Peyer's patch (tissue), 4 donors: ENCODE measurements around the gene ABCC4. TPM values are rescaled to one million over a fixed set of nuclear protein-coding genes. Genes with fewer than 3 reads are reported as not detected.

Experiments used
- DNase-seq, 3 donors: peaks; one replicate each; pipeline ENCODE4 v3.0.0-alpha.2; 2017 to 2019
- H3K27ac ChIP-seq, 4 donors: fragments of 200-600 bp; sonication (generic); one replicate each; pipeline ENCODE4 v1.5.1; 2016 to 2019
- H3K27me3 ChIP-seq, 2 donors: fragments of 200-600 bp; sonication (generic); one replicate each; pipeline ENCODE4 v1.5.1; 2019
- H3K36me3 ChIP-seq, 3 donors: fragments of 200-600 bp; sonication (generic); one replicate each; pipeline ENCODE4 v1.5.1; 2016 to 2019
- H3K4me1 ChIP-seq, 4 donors: fragments of 200-600 bp; sonication (generic); one replicate each; pipeline ENCODE4 v1.5.1; 2016 to 2019
- H3K4me3 ChIP-seq, 4 donors: fragments of 200-600 bp; sonication (generic); 1 replicate in 3 of 4; 2 replicates in 1 of 4; pipeline ENCODE4 v1.5.1; 2016 to 2019; ENCODE audit warnings: mild to moderate bottlenecking in 1 of 4
- H3K9me3 ChIP-seq, 4 donors: fragments of 200-600 bp; sonication (generic); one replicate each; pipeline ENCODE4 v1.5.1; 2016 to 2019; ENCODE audit warnings: mild to moderate bottlenecking in 1 of 4
- POLR2A ChIP-seq, 2 donors: fragments of 450-650 bp; IDR thresholded peaks; one replicate each; pipeline ENCODE4 v1.5.1; 2017; ENCODE audit warnings: antibody characterized with exemption in 2 of 2, mild to moderate bottlenecking in 2 of 2, moderate library complexity in 2 of 2
- total RNA-seq, 4 donors: library from RNA; depleted of rRNA; stranded (reverse); fragments of >200 nt; gene quantifications; one replicate each; pipeline ENCODE4 v1.1.0, GENCODE V29; 2016
- TF ChIP-seq, protein P1 (sequence below), 6 experiments: fragments of 450-650 bp in 4 of 6; fragments of 200-600 bp in 2 of 6; sonication (generic) in 1 of 6; IDR thresholded peaks; one replicate each; pipeline ENCODE4 v1.5.1; 2017 to 2019; ENCODE audit warnings: antibody characterized with exemption in 6 of 6, mild to moderate bottlenecking in 3 of 6, moderate library complexity in 1 of 6

ABCC4 gene
- total RNA-seq, 4 donors from 2014 or later = 7.2 to 81.7 (median 13.7) TPM

DNA sequence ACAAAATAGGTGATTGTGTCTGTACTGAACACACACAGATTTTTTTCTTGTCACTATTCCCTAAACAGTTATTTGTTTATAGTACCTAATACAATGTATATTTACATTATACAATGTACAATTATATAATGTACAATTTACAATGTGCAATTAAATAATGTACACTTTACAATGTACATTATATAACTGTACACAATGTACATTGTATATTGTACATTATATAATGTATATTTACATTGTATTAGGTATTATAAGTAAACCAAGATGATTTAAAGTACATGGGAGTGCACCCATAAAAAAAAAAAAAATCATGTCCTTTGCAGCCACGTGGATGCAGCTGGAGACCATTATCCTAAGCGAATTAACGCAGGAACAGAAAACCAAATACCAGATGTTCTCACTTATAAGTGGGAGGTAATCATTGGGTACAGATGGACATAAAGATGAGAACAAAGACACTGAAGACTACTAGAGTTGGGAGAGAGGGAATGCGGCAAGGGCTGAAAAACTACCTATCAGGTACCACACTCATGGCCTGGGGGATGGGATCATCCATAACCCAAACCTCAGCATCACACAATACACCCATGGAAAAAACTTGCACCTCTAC is 68.1 kb downstream of the ABCC4 start:
- no peak for TF ChIP-seq POLR2A (IDR thresholded peaks at IDR 0.05)
- TF ChIP-seq, protein P1, sequence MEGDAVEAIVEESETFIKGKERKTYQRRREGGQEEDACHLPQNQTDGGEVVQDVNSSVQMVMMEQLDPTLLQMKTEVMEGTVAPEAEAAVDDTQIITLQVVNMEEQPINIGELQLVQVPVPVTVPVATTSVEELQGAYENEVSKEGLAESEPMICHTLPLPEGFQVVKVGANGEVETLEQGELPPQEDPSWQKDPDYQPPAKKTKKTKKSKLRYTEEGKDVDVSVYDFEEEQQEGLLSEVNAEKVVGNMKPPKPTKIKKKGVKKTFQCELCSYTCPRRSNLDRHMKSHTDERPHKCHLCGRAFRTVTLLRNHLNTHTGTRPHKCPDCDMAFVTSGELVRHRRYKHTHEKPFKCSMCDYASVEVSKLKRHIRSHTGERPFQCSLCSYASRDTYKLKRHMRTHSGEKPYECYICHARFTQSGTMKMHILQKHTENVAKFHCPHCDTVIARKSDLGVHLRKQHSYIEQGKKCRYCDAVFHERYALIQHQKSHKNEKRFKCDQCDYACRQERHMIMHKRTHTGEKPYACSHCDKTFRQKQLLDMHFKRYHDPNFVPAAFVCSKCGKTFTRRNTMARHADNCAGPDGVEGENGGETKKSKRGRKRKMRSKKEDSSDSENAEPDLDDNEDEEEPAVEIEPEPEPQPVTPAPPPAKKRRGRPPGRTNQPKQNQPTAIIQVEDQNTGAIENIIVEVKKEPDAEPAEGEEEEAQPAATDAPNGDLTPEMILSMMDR (IDR thresholded peaks at IDR 0.05) = no peak
- H3K36me3 ChIP-seq = no peaks in the 10 kb centered on the region
- no peak overlapping the region for H3K27ac ChIP-seq
- no peaks in the 10 kb centered on the region for H3K4me1 ChIP-seq
- H3K4me3 ChIP-seq = no peak overlapping the region
- H3K9me3 ChIP-seq = no peaks in the 10 kb centered on the region
- no peaks in the 10 kb centered on the region for H3K27me3 ChIP-seq
- DNase-seq = no peak

DNA sequence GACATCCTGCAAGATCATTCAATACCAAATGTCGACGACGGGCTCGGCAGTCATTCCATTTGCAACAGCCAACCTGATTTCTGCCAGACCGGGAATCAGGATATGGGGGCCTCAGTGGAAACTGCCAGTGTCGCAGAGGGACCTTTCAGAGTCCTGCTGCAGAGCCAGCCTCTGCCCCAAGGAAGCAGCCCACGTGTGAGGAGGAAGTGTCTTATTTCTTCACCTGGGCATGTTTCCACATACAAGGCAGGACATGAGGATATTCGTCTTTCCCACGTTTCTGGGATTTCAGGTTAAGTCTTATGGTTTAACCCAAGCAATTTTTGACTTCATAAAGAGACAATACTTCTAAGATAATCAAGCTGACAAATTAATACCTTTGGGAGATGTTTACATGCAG is 69.9 kb downstream of the ABCC4 start:
- Histone ChIP-seq H3K27me3 (no peaks in the 10 kb centered on the region), H3K9me3 (no peaks in the 10 kb centered on the region), H3K4me1 (peaks cover 0 to 5% (median 0%) of the 10 kb centered on the region in 4 donors), H3K36me3 (no peaks in the 10 kb centered on the region), H3K27ac (no peak overlapping the region), H3K4me3 (no peak overlapping the region)
- TF ChIP-seq, protein P1 (IDR thresholded peaks at IDR 0.05) = no peak
- no peak for TF ChIP-seq POLR2A (IDR thresholded peaks at IDR 0.05)
- DNase-seq = no peak

DNA sequence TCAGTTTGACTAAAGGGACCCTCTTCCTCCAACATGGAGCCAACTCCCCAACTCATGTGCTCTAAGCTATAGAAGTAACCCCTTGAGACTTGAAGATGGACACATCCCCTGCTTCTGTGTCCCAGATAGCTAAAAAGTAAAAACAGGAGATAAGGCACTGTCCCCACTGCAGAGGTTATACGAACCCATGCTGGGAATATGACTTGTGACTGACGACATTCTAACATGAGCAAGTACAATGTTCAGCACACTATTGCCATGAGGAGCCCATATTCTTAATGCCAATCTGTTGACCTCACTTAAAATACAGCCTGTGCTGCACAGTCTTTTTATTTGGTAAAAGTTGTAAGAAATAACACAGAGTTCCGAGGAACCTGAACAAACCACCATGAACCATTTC is 71.4 kb downstream of the ABCC4 start:
- no peak for DNase-seq
- H3K9me3 ChIP-seq = no peaks in the 10 kb centered on the region
- H3K4me3 ChIP-seq = no peak overlapping the region
- no peak overlapping the region for H3K27ac ChIP-seq
- peaks cover 0 to 9% (median 0%) of the 10 kb centered on the region in 4 donors for H3K4me1 ChIP-seq
- H3K27me3 ChIP-seq = no peaks in the 10 kb centered on the region
- no peak for TF ChIP-seq POLR2A (IDR thresholded peaks at IDR 0.05)
- TF ChIP-seq, protein P1 (IDR thresholded peaks at IDR 0.05) = no peak
- no peaks in the 10 kb centered on the region for H3K36me3 ChIP-seq

DNA sequence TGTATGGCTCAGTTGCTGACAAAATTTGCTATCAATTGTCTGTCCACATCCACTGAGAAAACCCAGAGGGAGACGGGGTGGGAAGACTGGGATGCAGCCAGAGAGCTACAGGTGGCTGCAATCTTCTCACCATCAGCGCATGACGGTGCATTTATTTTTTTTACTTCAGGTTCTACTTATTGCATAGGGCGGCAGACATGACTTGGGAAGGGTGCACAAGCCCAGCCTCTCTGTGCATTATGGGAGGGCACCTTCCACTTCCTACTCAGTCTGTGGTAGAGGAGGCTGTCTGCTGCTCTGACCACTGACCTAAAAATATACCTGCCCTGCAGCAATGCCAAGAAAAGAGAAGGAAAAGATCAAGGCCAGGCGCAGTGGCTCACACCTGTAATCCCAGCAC is 73.1 kb downstream of the ABCC4 start:
- Histone ChIP-seq H3K4me1 (peaks cover 0 to 9% (median 0%) of the 10 kb centered on the region in 4 donors), H3K9me3 (no peaks in the 10 kb centered on the region), H3K36me3 (no peaks in the 10 kb centered on the region), H3K27me3 (no peaks in the 10 kb centered on the region), H3K27ac (no peak overlapping the region), H3K4me3 (no peak overlapping the region)
- no peak for TF ChIP-seq POLR2A (IDR thresholded peaks at IDR 0.05)
- TF ChIP-seq, protein P1 (IDR thresholded peaks at IDR 0.05) = no peak
- no peak for DNase-seq

DNA sequence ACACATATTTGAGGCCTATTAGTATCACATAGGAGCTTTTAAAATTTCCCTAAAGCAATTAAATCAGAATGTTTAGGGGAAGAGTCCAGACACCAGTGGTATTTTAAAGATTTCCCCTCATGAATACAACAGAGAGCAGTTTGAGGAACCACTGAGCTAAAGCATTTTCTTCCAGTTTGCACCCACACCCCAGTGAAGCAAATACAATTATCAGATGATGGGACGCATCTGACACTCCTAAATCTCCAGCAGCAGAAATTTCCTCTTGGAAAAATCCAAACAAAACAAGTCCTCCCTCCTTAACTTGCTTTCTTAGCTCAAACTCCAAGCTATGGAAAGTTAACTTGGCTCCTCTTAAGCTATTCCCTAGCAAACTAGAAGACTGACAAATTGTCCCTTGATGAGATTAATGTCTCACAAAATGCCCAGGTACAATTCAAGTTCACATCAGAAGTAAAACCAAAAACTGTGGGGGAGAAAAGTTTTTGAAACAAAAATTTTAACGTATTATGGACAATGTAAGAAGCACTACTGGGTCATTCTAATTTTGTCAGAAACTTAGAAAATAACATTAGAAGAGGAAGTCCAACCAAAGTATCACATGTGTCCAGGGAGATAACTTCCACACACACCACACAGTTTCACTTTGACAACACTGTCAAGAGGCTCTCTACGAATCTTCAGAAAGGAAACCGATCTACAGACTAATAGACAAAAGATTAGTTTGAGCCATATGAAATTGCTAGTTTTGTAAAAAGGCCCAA is 74.1 kb downstream of the ABCC4 start:
- peaks cover 0 to 9% (median 0%) of the 10 kb centered on the region in 4 donors for H3K4me1 ChIP-seq
- H3K4me3 ChIP-seq = no peak overlapping the region
- peak overlapping the region in 3 of 4 donors; percentile 34 to 45 (median 42) for H3K27ac ChIP-seq
- no peaks in the 10 kb centered on the region for H3K27me3 ChIP-seq
- no peak for DNase-seq
- TF ChIP-seq POLR2A (IDR thresholded peaks at IDR 0.05) = no peak
- TF ChIP-seq, protein P1 (IDR thresholded peaks at IDR 0.05) = no peak
- no peaks in the 10 kb centered on the region for H3K36me3 ChIP-seq
- no peaks in the 10 kb centered on the region for H3K9me3 ChIP-seq
